Thymus (tissue), 11 donors: ENCODE results near the gene TMF1. TPM values are rescaled to one million over a fixed set of nuclear protein-coding genes. Genes with fewer than 3 reads are reported as not detected.

Experiments used
- DNase-seq, 9 donors: peaks; one replicate each; pipeline ENCODE4 v3.0.0-alpha.2; 2013; ENCODE audit warnings: low spot score in 9 of 9, low read depth in 6 of 9, missing footprints in 1 of 9
- H3K27ac ChIP-seq, 2 donors: one replicate each; pipeline ENCODE4 v1.5.1; 2013; ENCODE audit warnings: control low read depth in 1 of 2, low read depth in 1 of 2, low read length in 1 of 2, mild to moderate bottlenecking in 1 of 2, moderate library complexity in 1 of 2
- H3K27me3 ChIP-seq, 2 donors: one replicate each; pipeline ENCODE4 v1.5.1; 2013; ENCODE audit warnings: low read length in 1 of 2; ENCODE audit not compliant: control insufficient read depth in 2 of 2, insufficient read depth in 1 of 2
- H3K36me3 ChIP-seq, 2 donors: one replicate each; pipeline ENCODE4 v1.5.1; 2013; ENCODE audit warnings: low read length in 1 of 2, mild to moderate bottlenecking in 1 of 2, moderate library complexity in 1 of 2; ENCODE audit not compliant: control insufficient read depth in 2 of 2, insufficient read depth in 2 of 2
- H3K4me1 ChIP-seq, 2 donors: one replicate each; pipeline ENCODE4 v1.5.1; 2013; ENCODE audit warnings: low read length in 2 of 2; ENCODE audit not compliant: control insufficient read depth in 2 of 2, insufficient read depth in 2 of 2
- H3K4me3 ChIP-seq, 2 donors: one replicate each; pipeline ENCODE4 v1.5.1; 2013; ENCODE audit warnings: low read length in 2 of 2, control low read depth in 1 of 2, mild to moderate bottlenecking in 1 of 2
- H3K9me3 ChIP-seq, 2 donors: one replicate each; pipeline ENCODE4 v1.5.1; 2013; ENCODE audit warnings: low read length in 1 of 2, mild to moderate bottlenecking in 1 of 2; ENCODE audit not compliant: control insufficient read depth in 2 of 2, insufficient read depth in 1 of 2
- WGBS: extraction: QIAGEN DNeasy Blood & Tissue Kit; methylation state at CpG from one replicate; pipeline ENCODE4 v1.1.7; 2013; 5-methylcytosine and 5-hydroxymethylcytosine counted together
- polyA plus RNA-seq: library from polyadenylated mRNA; stranded (reverse); fragments of 200-250 nt; gene quantifications from one replicate; pipeline ENCODE4 v1.2.3, GENCODE V29; 2013
- total RNA-seq: library from RNA; stranded (reverse); fragments of 120-200 nt; gene quantifications from one replicate; pipeline ENCODE4 v1.2.4, GENCODE V29; 2013
- donor health status: healthy.

Gene TMF1
- total and polyA plus RNA-seq, 2 donors: 13.6 to 21.2 TPM

GRCh38 chr3:68977486-68978167, 74.5 kb downstream of the TMF1 start:
- Histone ChIP-seq H3K4me1 (no peaks in the 10 kb centered on the region), H3K36me3 (peaks cover 0 to 9% of the 10 kb centered on the region in 2 donors), H3K27me3 (no peaks in the 10 kb centered on the region), H3K4me3 (no peak overlapping the region), H3K9me3 (no peaks in the 10 kb centered on the region), H3K27ac (no peak overlapping the region)
- DNase-seq: no peak
- WGBS: 97% methylated on average over 8 of the region's 8 CpGs

- Histone ChIP-seq H3K4me1 (no peaks in the 10 kb centered on the region), H3K36me3 (peaks cover 0 to 3% of the 10 kb centered on the region in 2 donors), H3K9me3 (no peaks in the 10 kb centered on the region), H3K4me3 (no peak overlapping the region), H3K27me3 (no peaks in the 10 kb centered on the region), H3K27ac (no peak overlapping the region)
- no peak for DNase-seq
- 90% methylated on average over 5 of the region's 5 CpGs for WGBS
Observed at GRCh38 chr3:68974711-68975110, 77.4 kb downstream of the TMF1 start.

GRCh38 chr3:68973639-68974038, 78.5 kb downstream of the TMF1 start:
- Histone ChIP-seq H3K36me3 (peaks cover 0 to 3% of the 10 kb centered on the region in 2 donors), H3K27me3 (no peaks in the 10 kb centered on the region), H3K4me3 (no peak overlapping the region), H3K27ac (no peak overlapping the region), H3K9me3 (no peaks in the 10 kb centered on the region), H3K4me1 (no peaks in the 10 kb centered on the region)
- no peak for DNase-seq
- WGBS: 86% methylated on average over 7 of the region's 7 CpGs

- Histone ChIP-seq H3K4me1 (no peaks in the 10 kb centered on the region), H3K36me3 (no peaks in the 10 kb centered on the region), H3K27ac (no peak overlapping the region), H3K27me3 (no peaks in the 10 kb centered on the region), H3K4me3 (no peak overlapping the region), H3K9me3 (no peaks in the 10 kb centered on the region)
- DNase-seq: peak in 8 of 9 donors; percentile 6 to 60 (median 30)
- WGBS: 43% methylated on average over 11 of the region's 11 CpGs
Observed at GRCh38 chr3:68972358-68972979, 79.7 kb downstream of the TMF1 start.

Other genes starting within 250 kb of the TMF1 start
- gene TAFA4, start 119.8 kb downstream of the TMF1 start, total RNA-seq: 0.05 TPM
- 0.09 TPM for gene TAFA4, start 119.8 kb downstream of the TMF1 start, polyA plus RNA-seq
- gene EOGT, start 38.6 kb downstream of the TMF1 start, total RNA-seq: 10.0 TPM
- 43.3 TPM for gene EOGT, start 38.6 kb downstream of the TMF1 start, polyA plus RNA-seq
- 67.0 TPM for gene UBA3, start 28.0 kb upstream of the TMF1 start, total RNA-seq
- gene UBA3, start 28.0 kb upstream of the TMF1 start, polyA plus RNA-seq: 89.3 TPM
- 108 TPM for gene ARL6IP5, start 32.6 kb upstream of the TMF1 start, total RNA-seq
- gene ARL6IP5, start 32.6 kb upstream of the TMF1 start, polyA plus RNA-seq: 130 TPM
- gene LMOD3, start 70.3 kb upstream of the TMF1 start, total RNA-seq: 0.14 TPM
- gene LMOD3, start 70.3 kb upstream of the TMF1 start, polyA plus RNA-seq: 0.11 TPM